ENCODE data around the gene DSTYK.

- TF ChIP-seq CTCF (IDR thresholded peaks at IDR 0.05) (no peak), POLR2AphosphoS5 (IDR thresholded peaks at IDR 0.05; ENCODE audit: low read depth, low read length) (no peak), MAX (IDR thresholded peaks at IDR 0.05; ENCODE audit: low read depth) (no peak), SMC3 (IDR thresholded peaks at IDR 0.05; ENCODE audit: low read depth, low read length) (no peak), REST (IDR thresholded peaks at IDR 0.05; ENCODE audit: low read depth, low read length) (no peak), RAD21 (IDR thresholded peaks at IDR 0.05; ENCODE audit: low read length) (no peak), RFX5 (IDR thresholded peaks at IDR 0.05; ENCODE audit: low read length) (no peak), NRF1 (IDR thresholded peaks at IDR 0.05; ENCODE audit: low read depth, low read length) (no peak), TAF1 (IDR thresholded peaks at IDR 0.05; ENCODE audit: borderline replicate concordance, low read depth, low read length) (no peak)
Measured at GRCh38 chr1:205229916-205230700, 18.6 kb upstream of the DSTYK start.

Measured in SK-N-SH (cell line).